ENCODE data around the gene CD302.
"Not testable (repeated sequence)": the region's sequence is repeated elsewhere in the genome, so short reads cannot be mapped to it uniquely, and the experiment has no call there.

Gene CD302

DNA sequence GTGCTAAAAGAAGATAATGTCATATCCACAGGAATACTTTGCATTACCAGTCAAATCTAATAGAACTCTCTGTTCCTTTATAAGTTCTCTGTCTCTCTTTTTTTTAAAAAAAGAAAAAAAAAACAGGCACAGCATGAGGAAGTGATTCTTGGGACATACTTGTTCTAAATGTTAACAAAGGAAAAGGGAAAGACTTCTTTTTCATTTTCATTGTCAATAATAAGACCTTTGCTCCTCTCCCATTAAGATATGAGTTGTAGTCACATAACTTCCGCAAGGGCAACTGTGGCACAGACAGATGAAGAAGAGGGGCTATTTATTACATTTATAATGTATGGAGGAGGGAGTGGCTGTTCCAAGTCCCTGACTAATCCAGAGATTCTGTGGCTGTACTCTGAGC is 4.7 kb downstream of the CD302 start:
- DNase-seq (ENCODE audit: low read depth, low spot score): no peak

DNA sequence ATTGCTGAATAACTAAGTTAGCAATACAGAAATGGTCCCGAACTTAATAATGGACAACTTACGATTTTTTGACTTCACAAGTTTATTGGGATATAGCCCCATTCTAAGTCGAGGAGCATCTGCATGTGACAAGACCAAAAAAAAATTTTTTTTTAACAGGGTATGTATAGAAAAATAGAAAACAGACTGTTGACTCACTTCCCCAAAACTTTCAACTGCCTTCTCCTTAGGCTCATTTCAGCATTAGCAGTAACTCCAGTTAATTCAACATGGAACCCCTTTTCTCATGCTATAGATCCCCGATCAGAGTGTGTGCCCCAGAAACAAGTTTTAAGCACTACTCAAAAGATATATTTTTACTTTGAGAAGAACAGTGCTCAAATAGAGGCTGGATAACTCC is 5.4 kb downstream of the CD302 start:
- no peak for DNase-seq (ENCODE audit: low read depth, low spot score)

DNA sequence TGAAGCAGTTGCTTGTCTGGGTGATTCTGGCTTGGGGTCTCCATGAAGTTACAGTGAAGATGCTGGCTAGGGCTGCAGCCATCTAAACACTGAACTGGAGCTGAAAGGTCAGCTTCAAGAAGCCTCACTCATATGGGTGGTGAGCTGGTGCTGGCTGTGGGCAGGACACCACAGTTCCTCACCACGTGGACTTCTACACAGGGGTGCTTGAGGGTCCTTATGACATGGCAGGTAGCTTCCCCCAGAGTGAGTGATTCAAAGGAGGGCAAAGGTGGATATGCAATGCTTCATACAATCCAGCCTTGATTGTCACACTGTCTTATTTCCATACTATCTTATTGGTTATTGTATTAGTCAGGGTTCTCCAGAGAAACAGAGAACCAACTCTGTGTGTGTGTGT is 6.0 kb downstream of the CD302 start:
- DNase-seq (ENCODE audit: low read depth, low spot score): no peak

DNA sequence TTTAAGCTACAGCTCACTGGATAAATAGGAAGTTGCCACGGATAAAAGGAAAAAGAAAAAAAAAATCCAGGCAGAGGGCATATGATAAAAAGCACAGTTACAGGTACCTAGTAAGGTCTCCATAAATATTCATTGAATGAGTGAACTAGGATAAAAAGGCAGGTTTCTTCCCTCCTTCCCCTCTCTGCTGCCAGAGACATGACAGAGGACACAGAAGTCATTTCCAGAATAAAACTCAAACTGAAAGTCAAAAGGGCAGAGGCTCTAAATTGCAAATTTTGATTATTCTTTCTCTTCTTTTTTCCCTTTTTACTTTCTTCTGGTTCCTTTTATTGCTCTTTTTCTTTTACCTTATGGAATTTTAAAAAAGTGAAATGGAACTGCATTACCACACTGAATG is 7.7 kb downstream of the CD302 start:
- DNase-seq (ENCODE audit: low read depth, low spot score): no peak

DNA sequence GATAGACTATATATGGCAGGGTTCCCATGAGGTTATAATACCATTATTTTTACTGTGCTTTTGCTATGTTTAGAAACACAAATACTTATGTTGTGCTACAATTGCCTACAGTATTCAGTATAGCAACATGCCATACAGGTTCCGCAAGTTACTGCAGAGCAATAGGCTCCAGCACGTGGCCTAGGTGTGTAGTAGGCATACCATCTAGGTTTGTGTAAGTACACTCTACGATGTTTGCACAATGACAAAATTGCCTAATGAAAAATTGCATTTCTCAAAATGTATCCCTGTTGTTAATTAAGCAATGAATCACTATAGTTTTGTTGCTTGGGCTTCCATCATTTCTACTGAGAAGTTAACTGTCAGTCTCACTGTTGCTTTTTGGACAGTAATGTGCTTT is 9.8 kb downstream of the CD302 start:
- no peak for DNase-seq (ENCODE audit: low read depth, low spot score)

DNA sequence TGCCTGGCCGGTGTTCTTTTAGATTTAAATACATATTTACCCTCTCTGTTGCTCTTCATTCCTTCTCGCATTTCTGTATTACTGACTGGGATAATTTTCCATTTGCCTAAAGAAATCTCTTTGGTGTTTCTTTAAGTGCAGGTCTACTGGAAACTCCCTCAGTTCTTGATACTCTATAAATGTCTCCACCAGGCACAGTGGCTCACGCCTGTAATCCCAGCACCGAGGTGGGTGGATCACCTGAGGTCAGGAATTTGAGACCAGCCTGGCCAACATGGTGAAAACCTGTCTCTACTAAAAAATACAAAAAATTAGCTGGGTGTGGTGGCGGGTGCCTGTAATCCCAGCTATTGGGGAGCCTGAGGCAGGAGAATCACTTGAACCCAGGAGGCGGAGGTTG is 10.4 kb downstream of the CD302 start:
- not testable (repeated sequence) for DNase-seq (ENCODE audit: low read depth, low spot score)

DNA sequence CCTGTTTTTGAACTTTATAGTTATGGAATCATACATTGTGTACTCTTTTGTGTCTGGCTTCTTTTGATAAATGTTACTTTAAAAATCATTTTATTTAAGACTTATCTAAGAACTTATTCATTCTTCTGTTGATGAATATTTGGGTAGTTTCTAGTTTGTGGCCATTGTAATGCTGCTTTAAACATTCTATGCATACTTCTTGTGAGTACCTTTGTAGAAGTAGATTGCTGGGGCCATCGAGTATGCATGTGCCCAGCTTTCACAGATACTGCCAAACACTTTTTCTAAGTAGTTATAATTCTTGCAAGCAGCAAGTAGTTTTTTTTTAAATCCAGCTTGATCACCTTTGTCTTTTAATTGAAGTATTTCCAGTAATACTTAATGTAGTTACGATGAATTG is 11.1 kb downstream of the CD302 start:
- DNase-seq (ENCODE audit: low read depth, low spot score): no peak

DNA sequence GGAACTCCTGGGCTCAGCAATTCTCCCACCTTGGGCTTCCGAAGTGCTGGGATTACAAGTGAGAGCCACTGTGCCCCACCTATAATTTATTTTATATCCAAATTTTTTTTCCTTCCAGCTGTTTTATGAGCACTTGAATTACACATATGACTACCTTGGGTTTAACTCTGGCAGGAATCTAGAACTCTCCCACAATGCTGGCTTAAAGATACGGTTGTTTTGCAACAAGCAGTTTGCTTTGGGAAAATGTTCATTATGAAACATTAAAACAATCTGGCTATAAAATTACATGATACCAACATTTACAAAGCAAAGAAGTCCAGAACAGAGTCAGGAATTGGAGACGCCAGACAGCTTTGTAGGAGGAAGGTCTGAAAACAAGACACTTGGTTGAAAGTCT is 12.8 kb downstream of the CD302 start:
- no peak for DNase-seq (ENCODE audit: low read depth, low spot score)

DNA sequence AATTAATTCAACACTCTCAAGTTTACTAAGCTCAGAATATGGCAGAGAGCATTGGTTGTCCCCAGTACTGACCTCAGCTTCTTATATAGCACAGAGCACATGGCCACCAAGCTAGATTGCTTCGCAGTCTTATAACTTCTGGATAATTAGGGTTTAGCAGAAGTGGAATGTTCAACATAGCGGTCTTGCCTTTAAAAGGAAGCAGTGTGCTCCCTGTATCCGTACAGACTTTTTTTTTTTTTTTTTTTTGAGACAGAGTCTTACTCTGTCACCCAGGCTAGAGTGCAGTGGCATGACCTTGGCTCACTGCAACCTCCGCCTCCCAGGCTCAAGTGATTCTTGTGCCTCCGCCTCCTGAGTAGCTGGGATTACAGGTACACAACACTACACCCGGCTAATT is 13.3 kb downstream of the CD302 start:
- DNase-seq (ENCODE audit: low read depth, low spot score): not testable (repeated sequence)

DNA sequence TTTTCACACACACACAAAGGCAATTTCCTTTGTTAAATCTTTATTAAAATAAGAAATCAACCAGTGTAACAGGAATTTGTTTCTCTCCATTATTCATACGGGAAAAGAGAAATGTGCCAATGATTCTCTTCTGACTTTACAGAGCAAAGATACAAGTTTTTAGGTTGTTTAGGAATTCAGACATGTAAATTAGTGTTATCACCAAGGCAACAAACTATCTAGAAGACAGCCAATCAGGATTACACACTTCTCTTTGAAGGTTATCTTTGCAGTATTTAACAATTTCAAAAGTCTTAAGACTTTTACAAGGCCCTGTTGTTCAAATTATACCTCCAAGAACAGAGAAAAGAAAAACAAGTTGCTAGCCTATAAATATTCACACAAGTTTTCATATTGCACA is 14.5 kb downstream of the CD302 start:
- DNase-seq (ENCODE audit: low read depth, low spot score): no peak

DNA sequence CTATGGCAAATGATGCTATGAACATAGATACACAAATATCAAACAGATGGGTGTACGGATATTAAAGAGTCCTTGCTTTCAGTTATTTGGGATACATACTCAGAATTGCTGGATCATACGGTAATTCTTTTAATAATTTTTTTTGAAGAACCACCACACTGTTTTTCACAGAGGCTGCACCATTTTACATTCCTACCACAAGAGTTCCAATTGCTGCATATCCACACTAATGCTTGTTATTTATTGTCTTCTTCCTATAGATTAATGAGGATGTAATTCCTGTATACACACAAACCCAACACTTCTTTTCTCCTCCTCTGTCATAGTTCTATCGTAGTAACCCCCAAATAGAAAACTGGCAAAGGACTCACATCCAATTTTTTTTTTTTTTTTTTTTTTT is 21.7 kb downstream of the CD302 start:
- no peak for DNase-seq (ENCODE audit: low read depth, low spot score)

DNA sequence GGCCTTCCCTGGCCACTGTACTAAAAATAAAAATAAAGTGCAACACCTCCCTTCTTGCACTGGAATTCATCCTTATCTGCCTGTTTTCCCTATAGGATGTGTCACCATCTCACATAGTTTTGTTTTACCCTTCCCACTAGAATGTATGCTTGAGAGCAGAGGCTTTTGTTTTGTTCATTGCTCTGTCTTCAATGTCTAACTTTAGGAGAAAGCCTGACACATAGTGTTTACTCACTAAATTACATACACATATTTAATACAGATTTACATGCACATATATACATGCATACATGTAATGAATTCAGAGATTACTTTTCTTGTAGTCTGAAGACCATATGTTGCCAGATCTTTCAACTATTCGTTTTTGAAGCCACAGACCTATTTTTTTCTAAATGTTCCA is 23.0 kb downstream of the CD302 start:
- no peak for DNase-seq (ENCODE audit: low read depth, low spot score)

DNA sequence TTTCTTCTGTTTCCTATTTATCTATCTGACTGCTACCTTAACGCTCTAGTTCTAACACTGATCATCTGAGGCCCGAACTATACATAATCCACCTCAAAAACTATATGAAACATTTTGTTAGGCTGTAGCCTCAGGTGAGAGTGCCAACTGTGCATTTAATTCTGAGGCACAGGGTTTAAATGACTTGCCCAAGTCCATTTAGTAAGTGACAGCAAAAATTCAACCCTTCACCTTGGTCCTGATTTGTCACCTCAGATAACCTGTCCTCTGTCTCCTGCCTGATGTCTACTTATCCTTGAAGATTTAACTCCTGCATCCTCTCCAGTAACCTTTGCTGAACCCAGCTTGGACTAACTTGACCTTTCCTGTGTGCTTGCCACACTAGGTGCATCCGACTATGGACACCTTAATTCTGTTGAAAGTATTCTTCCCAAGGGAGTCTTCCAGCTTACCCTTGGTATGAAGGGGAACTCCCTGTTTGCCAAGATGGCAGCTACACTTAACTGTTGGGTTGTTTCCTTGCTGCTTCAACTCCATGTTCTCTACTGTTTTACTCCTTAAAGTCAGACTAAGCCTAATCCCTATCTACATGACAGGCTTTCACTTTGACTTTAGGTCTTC is 23.5 kb downstream of the CD302 start:
- no peak for DNase-seq (ENCODE audit: low read depth, low spot score)

DNA sequence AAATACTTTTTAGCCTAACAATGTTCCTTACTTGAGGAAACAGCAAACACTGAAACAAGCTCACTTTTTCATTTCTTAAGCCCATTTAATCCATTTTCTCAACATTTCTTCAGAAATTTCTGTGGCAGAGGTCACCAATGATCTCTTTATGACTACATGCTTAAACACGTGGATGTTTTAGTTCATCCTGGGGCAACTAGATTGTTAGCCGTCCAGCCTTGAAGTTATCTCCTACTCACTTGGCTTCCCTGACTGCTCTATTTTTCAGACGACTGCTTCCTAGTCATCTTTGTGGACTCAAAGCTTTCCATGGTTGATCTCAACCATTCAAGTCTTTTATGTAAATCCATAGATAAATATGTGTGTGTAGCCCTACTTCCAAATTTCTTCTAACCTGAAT is 24.1 kb downstream of the CD302 start:
- no peak for DNase-seq (ENCODE audit: low read depth, low spot score)

DNA sequence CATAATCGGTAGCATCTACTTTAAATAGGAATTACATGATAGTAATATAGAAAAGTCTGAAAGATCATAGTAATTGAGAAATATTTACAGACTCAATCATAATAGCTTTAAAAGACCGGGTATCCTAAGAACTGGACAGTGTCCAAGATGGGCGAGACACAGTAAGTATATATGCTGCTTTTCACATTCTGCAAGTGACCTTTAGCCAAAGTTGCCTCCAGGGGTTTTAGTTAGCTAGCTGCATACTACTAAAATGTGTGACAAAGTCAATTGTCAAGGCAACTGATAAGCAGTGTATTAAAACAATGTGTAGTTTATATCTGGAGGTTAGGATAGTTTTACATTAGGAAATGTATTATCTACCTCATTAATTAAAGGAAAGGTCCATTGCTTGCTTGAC is 24.6 kb downstream of the CD302 start:
- no peak for DNase-seq (ENCODE audit: low read depth, low spot score)

DNA sequence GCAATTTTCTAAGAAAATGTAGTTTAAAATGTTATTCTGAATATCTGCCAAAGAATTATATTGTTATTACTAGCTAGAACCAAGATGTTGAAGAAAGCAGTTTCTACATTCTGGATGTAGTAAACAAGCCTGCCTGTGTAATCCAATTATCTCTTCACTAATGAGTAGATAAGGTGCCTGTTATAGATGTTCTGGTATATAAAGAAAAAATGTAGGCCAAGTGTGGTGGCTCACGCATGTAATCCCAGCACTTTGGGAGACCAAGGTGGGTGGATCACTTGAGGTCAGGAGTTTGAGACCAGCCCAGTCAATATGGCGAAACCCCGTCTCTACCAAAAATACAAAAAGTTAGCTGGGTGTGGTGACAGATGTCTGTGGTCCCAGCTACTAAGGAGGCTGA is 28.9 kb downstream of the CD302 start:
- DNase-seq (ENCODE audit: low read depth, low spot score): no peak

DNA sequence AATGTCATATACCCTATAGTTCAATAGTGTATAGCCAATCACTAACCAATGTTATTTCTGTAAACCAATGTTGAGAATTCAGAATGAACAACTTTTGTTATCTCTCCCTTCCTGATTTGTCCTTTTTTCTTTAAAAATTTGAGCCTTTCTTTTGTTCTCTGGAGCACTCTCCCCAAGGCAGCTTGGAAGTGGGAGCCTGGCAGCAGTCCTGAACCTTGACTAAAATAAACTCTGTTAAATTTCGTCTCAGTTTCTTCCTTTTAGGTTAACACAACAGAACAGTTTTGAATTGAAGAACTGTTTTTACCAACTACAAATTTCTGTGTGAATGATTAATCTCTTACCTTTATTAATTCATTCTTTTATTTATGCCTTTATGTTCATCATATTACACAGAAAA is 35.9 kb downstream of the CD302 start:
- DNase-seq (ENCODE audit: low read depth, low spot score): no peak

DNA sequence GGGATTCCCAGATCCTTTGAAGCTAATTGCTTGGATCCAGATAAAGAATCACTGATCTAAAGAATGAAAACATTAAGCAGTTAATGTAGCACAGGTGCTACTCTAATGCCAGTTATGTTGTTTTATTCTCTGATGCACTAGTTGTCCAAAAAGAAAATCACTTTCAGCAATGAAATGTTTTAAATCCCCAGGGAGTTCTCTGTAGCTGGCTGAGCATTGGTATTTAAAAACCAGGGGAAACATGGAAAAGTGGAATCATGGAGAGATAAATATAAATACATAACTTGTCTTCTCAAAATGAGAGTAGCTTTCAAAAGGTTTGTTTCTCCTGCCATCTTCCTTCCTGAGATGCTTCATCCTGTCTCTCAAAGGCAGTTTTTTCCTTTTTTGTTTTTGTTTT is 37.7 kb downstream of the CD302 start:
- DNase-seq (ENCODE audit: low read depth, low spot score): no peak

DNA sequence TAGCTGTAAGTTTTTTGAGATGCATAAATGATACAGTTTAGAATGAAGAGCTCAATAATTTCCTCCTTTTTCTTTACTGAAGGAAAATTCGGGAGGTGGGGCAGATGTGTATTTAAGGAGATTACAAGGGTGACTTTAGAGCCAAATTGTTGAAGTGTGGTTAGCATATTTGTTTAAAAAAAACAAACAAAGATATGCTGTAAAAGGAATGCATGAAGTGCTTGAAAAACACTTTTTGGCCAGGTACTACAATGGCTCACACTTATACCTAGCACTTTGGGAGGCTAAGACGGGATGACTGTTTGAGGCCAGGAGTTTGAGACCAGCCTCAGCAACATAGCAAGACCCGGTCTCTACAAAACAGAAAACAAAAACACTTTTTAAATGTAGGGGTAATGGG is 38.4 kb downstream of the CD302 start:
- no peak for DNase-seq (ENCODE audit: low read depth, low spot score)

DNA sequence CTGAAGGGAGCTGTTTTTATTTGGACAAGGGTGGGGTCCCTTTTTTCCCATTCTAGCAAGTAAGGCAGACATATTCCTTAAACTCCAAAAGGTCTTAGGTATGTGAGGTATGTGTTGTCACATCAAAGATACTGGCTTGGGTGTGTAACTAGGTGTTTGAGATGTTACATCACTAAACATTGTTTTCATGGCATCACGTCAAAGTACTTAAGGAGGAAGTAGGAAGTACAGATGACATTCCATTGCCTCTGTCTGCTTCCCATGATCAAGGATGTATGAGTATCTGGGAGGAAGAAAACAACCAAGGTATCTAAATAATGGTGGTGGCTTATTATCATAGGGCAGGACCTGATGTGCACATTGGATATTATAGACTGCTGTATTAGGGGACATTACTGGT is 39.3 kb downstream of the CD302 start:
- DNase-seq (ENCODE audit: low read depth, low spot score): no peak

DNA sequence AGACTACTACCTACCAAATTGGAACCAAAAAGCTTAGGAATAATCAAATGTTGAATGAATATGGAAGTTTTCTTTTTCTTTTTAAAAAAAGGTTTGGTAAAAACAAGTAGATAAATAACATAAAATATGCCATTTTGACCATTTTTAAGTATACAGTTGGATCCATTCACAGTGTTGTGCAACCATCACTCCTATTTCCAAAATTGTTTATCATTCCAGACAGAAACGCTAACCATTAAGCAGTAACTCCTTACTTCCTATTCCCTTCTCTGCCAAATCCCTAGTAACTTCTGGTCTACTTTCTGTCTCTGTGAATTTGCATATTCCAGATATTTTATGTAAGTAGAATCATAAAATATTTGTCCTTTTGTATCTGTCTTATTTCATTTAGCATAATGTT is 39.8 kb downstream of the CD302 start:
- DNase-seq (ENCODE audit: low read depth, low spot score): no peak

DNA sequence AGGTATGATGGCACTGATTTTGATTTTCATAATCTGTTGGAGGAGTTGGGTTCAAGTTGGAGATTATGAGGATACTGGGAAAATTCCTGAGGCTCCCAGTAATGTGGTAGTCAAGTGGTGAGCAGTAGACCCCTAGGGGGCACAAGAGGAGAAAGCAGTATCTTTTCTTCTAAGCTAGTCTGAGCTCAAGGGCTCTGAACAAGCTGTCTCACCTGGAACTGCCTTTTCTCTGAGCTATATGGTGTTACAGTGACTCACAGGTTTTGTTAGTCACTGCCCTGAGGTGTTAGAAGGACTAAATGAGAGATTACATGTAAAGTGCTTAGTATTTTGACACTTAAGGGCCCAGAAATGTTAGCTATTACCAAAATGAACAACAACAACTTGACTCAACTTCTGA is 42.2 kb downstream of the CD302 start:
- DNase-seq (ENCODE audit: low read depth, low spot score): peak; percentile 54

DNA sequence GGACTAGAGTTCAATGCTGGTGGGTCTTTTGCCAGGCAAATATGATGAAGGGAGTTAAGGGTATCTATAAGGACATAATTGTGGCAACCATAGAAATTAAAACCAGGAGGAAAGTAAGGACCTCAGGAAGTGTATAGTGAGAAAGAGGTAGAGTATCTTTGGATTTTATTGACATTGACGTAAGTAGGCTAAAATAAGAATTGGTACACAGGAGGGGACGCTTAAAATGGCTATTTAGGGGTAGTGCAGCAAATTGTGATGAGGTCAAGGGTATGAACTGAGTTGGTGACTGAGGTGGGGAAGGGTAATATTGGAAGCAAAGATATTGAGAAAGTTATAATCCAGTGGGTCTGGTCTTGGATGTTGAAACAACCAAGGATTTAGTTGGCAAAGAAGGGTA is 43.0 kb downstream of the CD302 start:
- no peak for DNase-seq (ENCODE audit: low read depth, low spot score)

DNA sequence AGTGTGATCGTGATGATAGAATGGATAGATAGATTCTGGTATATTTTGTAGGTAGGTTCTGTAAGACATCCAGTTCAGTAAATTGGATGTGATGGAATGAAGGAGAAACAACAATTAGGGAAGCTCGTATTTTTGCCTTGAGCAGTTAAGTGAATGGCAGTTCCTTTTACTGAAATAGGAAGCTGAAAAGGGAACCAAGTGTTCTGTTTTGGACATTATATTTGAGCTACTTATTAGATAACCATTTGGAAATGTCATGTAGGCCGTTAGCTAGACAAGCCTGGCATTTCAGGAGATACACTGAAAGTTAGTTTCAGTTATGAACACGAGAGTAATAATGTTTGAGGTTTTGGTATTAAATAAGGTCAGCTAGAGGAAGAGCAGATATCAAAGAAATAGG is 44.2 kb downstream of the CD302 start:
- DNase-seq (ENCODE audit: low read depth, low spot score): no peak

DNA sequence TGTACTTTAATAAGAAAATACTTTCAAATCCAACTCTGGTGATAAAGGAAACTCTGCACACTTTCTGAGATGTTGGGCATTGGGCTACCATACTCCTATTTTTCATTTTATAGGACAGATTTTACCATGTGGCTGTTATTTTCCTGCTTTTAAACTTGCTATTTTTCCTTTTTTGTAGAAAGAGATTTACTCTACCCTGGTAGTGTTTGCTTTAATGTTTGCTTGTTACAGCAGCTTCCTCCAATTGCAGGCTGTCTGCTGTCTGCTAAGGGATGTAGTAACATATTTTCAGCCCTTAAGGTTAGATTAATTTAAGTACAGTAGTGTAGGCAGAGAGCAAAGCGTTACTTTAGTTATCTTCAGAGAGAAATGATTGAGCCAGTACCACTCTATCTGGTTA is 47.1 kb downstream of the CD302 start:
- DNase-seq (ENCODE audit: low read depth, low spot score): no peak

Measured in ELF-1 (cell line).